GM21529 (cell line): Measurements from ENCODE around the gene IL4R.

ENCODE experiments used
- ATAC-seq: cut with Tn5 transposase; IDR thresholded peaks from one replicate; pipeline ENCODE4 v1.9.1; 2021; ENCODE audit not compliant: unreplicated experiment

IL4R gene

GRCh38 chr16:27314161-27314723 is 468 bp downstream of the IL4R start:
- ATAC-seq, result peak; percentile 25

DNA sequence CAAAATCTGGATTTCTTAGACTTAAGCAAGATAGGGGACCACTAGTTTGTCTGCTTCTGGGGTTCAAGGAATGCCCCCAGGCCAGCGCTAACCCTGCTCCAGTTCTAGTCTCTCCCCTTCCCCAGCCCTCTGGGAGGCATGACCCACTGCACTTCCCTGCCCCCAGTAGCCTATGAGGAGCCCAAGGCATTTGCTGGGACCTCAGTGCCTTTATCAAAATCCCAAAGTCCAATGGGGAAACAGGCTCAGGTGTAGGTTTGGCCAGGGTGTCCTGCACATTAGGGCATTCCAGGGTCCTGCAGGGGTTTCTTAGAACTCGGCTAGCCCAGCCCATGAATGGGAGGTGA is 1.2 kb downstream of the IL4R start:
- no peak for ATAC-seq

- ATAC-seq, result no peak
These were observed 1.7 kb downstream of the IL4R start for GRCh38 chr16:27315333-27316037.

- ATAC-seq, result no peak
These were observed 2.4 kb downstream of the IL4R start for GRCh38 chr16:27316038-27316680.

GRCh38 chr16:27317320-27317719 is 3.5 kb downstream of the IL4R start:
- ATAC-seq, result no peak

DNA sequence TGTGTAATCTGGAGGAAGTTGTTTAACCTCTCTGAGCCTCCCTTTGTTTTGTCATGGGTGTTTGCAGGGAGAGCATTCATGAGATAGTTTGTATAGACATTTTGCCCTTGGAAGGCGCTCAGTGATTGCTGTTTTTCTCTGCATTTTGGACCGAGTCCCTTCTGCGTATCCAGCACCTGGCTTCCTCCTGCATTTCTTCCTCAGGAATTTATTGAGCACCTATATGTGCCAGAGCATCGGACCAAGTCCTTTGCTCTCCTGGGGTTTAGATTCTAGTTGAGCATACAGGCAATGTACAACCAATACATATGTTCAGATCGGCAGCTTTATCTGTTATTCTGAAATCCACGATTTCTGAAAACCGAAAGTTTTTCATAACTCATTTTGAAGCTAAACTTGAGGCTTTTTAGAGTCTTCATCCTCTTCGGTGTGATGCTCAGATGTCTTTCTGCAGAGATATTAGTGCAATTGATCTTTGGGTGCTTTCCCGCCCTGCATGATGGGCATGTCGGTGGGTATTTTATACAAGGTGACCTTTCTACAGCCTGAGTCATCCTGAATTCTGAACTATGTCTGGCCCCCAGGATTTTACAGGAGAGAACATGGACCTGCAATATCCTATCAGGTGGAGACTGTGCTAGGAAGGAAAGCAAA is 4.1 kb downstream of the IL4R start:
- ATAC-seq, result no peak

- no peak for ATAC-seq
These were observed 4.8 kb downstream of the IL4R start for GRCh38 chr16:27318392-27319256.

DNA sequence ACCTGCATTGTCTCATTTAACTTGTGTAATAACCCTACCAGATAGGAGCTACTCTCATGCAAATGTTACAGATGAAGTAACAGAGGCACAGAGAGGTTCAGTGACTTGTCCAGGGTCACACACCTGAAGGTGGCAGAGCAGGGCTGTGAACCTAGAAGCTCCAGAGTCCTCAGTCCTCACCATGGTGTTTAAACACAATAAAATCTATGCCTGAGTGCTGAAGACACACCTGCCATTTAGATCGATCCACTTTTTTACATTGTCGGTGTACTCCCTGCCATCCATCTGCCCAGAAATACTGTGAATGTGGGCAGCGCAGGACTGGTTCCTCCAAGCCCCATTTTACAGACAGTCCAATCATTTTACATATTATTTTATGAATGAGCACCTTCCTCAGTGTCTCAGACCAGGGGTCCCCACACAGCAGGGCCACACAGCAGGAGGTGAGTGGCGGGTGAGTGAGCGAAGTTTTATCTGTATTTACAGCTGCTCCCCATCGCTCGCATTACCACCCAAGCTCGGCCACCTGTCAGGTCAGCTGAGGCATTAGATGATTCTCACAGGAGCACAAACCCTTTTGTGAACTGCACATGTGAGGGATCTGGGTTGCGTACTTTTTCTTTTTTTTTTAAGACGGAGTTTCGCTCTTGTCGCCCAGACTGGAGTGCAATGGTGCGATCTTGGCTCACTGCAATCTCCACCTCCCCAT is 5.6 kb downstream of the IL4R start:
- no peak for ATAC-seq

- ATAC-seq, result no peak
These were observed 6.7 kb downstream of the IL4R start for GRCh38 chr16:27320261-27321012.

DNA sequence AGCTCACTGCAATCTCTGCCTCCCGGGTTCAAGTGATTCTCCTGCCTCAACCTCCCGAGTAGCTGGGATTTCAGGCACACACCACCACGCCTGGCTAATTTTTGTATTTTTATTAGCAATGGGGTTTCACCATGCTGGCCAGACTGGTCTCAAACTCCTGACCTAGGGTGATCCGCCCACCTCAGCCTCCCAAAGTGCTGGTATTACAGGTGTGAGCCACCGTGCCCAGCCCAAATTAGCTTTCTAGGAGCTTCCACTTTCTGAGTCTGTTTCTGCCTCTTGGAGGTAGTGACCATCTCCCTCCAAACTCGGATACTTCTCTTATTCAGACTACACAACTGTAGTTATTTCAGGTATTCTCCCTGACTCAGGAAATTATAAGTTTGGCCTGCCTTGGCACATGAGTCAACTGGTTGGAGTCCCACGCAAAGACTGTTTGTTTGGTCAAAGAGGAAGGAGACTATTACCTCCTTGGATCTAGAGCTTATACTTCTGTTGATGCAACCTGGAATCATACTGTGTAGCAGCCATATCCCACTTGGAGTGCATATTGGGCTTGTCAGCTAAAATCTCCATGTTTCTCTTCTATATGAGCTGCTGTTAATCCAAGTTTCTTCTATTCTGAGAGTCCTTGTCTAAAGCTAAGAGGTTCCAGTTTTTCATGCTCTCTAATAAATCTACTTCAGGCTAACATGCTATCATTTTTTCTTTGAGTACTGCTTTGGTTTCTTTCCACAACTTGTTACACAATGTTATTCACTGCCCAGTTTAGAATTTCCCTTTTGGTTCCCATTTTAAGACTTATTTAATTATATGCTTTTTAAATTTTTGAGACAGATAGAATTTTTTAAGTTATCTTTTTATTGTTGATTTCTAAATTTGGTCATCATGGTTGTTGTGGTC is 7.5 kb downstream of the IL4R start:
- ATAC-seq, result no peak

DNA sequence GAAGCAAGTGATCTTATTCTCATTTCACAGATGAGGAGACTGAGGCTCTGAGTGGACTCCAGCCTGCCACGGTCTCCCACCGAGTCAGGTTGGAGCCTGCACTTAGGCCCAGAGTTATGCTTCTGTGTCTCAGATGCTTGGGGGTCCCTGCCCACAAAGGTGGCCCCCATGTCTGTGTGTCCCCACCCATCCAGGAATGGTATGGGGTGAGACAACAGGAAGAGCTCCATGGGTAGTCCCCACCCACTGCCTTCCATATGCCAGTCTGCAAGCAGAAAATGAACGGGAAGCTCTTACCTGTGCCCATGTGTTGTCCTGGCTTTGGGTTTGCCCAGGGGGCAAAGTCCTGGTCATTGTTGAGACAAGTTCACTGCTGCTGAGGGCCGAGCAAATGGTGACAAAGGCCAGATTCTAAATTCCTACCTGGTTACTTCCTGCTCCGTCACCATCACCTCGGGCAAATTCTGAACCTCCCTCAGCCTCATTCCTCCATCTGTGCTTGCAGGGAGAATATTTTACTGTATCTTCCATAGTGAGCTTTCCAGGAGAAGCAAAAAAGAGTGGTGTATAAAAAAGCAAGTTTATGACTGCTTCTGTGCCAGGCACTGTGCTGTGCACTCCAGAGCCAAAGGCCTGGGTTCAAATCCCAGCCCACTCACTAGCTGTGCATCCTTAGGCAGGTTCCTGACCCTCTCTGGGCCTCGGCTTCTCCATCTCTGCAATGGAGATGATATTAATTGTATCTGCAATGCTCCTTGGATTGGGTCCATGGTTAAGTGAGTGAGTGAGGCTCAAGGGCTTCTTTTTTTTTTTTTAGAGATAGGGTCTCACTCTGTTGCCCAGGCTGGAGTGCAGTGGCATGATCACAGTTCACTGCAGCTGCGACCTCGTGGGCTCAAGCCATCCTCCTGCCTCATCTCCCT is 9.3 kb downstream of the IL4R start:
- ATAC-seq, result no peak

DNA sequence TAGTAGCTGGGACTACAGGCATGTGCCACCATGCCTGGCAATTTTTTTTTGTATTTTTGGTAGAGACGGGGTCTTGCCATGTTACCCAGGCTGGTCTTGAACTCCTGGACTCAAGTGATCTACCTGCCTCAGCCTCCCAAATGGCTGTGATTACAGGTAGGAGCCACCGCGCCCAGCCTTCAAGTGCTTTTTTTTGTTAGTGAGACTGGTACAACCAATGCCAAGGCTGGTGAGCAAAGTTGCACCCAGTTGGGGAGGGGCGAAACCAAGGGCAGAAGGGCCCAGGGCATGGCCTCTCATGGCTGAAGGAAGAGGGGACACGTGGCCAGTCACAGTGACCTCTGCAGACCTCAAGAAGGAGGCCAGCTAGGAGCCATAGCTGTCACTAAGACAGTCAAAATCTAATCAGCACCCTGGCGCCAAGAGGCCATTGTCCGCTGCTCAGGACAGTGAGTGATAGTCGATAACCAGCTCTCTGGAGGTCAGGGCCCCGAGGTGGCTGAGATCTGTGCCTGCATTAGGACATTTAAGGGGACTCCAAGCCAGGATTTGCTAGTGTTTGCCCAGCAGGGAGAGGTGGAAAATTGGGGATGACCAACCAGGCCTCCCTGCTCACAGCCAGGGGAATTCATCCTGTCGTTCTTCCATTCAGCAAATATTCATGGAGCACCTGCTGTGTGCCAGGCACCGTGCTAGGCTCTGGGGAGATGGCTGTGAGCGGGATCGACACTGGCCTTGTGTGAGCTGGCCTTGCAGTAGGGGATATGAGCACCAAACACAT is 10.2 kb downstream of the IL4R start:
- ATAC-seq, result no peak

- ATAC-seq, result no peak
These were observed 11.1 kb downstream of the IL4R start for GRCh38 chr16:27324851-27325301.

DNA sequence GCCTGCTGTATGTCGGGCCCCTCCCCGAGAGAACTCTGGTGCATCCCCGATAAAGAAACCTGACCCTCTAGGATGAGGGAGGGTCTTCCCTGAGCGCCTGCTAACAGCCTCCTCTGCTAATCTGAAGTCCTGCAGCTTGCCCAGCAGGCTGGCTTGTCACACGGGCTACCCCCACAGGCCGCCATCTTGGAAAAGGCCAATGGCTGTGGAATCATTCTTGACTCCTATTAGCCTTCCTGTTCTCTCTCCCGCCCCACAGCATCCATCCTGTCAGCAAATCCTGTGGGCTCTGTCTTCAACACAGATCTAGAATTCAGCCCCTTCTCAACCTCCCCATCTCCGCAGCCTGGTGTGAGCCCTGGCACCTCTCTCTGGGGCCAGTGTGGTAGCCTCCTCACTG is 12.0 kb downstream of the IL4R start:
- ATAC-seq, result no peak

- no peak for ATAC-seq
These were observed 12.5 kb downstream of the IL4R start for GRCh38 chr16:27326251-27326650.

DNA sequence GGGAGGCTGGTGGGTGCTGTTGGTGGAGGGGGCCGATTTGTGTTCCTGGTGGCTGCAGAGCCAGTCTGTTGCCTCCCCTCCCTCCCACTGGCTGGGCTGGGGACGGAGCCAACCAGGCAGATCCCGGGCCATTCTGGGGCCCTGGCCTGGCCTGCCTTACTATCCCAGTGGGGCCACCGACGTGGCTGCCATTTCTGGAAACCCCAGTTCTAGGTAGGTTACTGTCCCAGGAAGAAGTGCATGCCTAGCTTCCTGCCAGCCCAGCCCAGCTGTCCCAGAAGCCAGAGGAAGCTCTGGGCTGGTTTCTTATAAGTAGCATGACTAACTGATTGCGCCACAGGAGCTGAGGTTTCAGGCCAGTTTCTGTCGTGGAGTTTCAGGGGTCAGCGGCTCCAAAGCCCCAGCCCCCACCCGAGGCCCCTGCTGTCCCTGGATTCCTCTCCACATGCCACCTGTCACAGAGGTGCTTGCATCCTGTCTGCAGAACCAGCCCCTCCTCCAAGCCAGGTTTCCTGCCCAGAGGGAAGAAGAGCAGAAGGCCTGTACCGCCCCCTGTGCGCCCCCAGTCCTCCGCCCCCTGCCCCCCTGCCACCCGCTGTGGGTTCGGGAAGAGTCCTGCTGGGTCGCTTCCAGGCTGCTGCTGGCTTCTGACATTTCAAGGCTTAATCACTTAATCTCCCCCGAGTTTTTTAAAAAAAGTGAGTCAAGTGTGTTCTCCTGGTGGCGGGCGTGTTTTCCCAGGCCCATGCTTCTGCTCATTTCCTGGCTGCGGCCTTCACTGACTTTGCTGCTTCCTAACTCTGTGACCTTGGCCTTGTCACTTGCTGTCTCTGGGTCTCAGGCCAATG is 13.2 kb downstream of the IL4R start:
- ATAC-seq, result no peak
